GM12891 (cell line): ENCODE measurements around the gene NXN.

Experiments used
- POLR2AphosphoS5 ChIP-seq: IDR thresholded peaks from 2 replicates; pipeline ENCODE4 v1.6.1; 2011; ENCODE audit warnings: low read depth, low read length, control low read depth
- TAF1 ChIP-seq: IDR thresholded peaks from 2 replicates; pipeline ENCODE4 v1.6.1; 2011; ENCODE audit warnings: low read depth, low read length, control low read depth

- TF ChIP-seq POLR2AphosphoS5 (no peak), TAF1 (no peak)
These were observed 46.1 kb downstream of the NXN start for GRCh38 chr17:933312-934073.
